ENCODE data around the gene TBC1D22A. TPM values are rescaled to one million over a fixed set of nuclear protein-coding genes. Genes with fewer than 3 reads are reported as not detected.

The TBC1D22A gene
- total RNA-seq, 1 experiment from 2014 or later: 27.6 TPM

GRCh38 chr22:46967445-46968358 is 205.3 kb downstream of the TBC1D22A start:
- no peaks in the 10 kb centered on the region for H3K27me3 Mint-ChIP-seq (ENCODE audit: unreplicated experiment)
- H3K4me1 Mint-ChIP-seq (ENCODE audit: low read depth, unreplicated experiment): no peaks in the 10 kb centered on the region
- H3K4me3 Mint-ChIP-seq (ENCODE audit: low read depth, unreplicated experiment): no peak overlapping the region
- no peak overlapping the region for H3K27ac Mint-ChIP-seq (ENCODE audit: unreplicated experiment)
- H3K36me3 Mint-ChIP-seq (ENCODE audit: insufficient read depth, unreplicated experiment): no peaks in the 10 kb centered on the region
- CTCF ChIA-PET: interaction anchor here (0.6 kb wide), 1 partner anchor 714 kb away, joined by 3 read pairs; no protein-coding TSS in a partner anchor
- BruUV-seq (replicated peaks): no TSS peak
- no peak for TF ChIP-seq CTCF (IDR thresholded peaks at IDR 0.05; ENCODE audit: unreplicated experiment)
- no peaks in the 10 kb centered on the region for H3K9me3 Mint-ChIP-seq (ENCODE audit: low read depth, unreplicated experiment)
- intact Hi-C loops (cut with micrococcal nuclease; ENCODE audit: unreplicated experiment): no loop called here
- DNase-seq: no peak

GRCh38 chr22:46968359-46968740 is 205.9 kb downstream of the TBC1D22A start:
- DNase-seq: no peak
- CTCF ChIA-PET: no interaction called here
- intact Hi-C loops (cut with micrococcal nuclease; ENCODE audit: unreplicated experiment): no loop called here
- no peak overlapping the region for H3K27ac Mint-ChIP-seq (ENCODE audit: unreplicated experiment)
- no peak for TF ChIP-seq CTCF (IDR thresholded peaks at IDR 0.05; ENCODE audit: unreplicated experiment)
- no peaks in the 10 kb centered on the region for H3K36me3 Mint-ChIP-seq (ENCODE audit: insufficient read depth, unreplicated experiment)
- no peaks in the 10 kb centered on the region for H3K27me3 Mint-ChIP-seq (ENCODE audit: unreplicated experiment)
- no peaks in the 10 kb centered on the region for H3K4me1 Mint-ChIP-seq (ENCODE audit: low read depth, unreplicated experiment)
- BruUV-seq (replicated peaks): no TSS peak
- no peak overlapping the region for H3K4me3 Mint-ChIP-seq (ENCODE audit: low read depth, unreplicated experiment)
- H3K9me3 Mint-ChIP-seq (ENCODE audit: low read depth, unreplicated experiment): no peaks in the 10 kb centered on the region

GRCh38 chr22:46968848-46969247 is 206.4 kb downstream of the TBC1D22A start:
- TF ChIP-seq CTCF (IDR thresholded peaks at IDR 0.05; ENCODE audit: unreplicated experiment): no peak
- Mint-ChIP-seq H3K27ac (ENCODE audit: unreplicated experiment) (no peak overlapping the region), H3K27me3 (ENCODE audit: unreplicated experiment) (no peaks in the 10 kb centered on the region), H3K36me3 (ENCODE audit: insufficient read depth, unreplicated experiment) (no peaks in the 10 kb centered on the region), H3K4me1 (ENCODE audit: low read depth, unreplicated experiment) (no peaks in the 10 kb centered on the region), H3K9me3 (ENCODE audit: low read depth, unreplicated experiment) (no peaks in the 10 kb centered on the region), H3K4me3 (ENCODE audit: low read depth, unreplicated experiment) (no peak overlapping the region)
- DNase-seq: no peak
- intact Hi-C loops (cut with micrococcal nuclease; ENCODE audit: unreplicated experiment): no loop called here
- BruUV-seq (replicated peaks): no TSS peak
- CTCF ChIA-PET: no interaction called here

GRCh38 chr22:46969491-46969890 is 207.0 kb downstream of the TBC1D22A start:
- H3K27me3 Mint-ChIP-seq (ENCODE audit: unreplicated experiment): no peaks in the 10 kb centered on the region
- CTCF ChIA-PET: no interaction called here

More at GRCh38 chr22:46969491-46969890, 207.0 kb downstream of the TBC1D22A start:
- no peaks in the 10 kb centered on the region for H3K9me3 Mint-ChIP-seq (ENCODE audit: low read depth, unreplicated experiment)
- H3K4me1 Mint-ChIP-seq (ENCODE audit: low read depth, unreplicated experiment): no peaks in the 10 kb centered on the region
- BruUV-seq (replicated peaks): no TSS peak
- no peak for DNase-seq
- no peak for TF ChIP-seq CTCF (IDR thresholded peaks at IDR 0.05; ENCODE audit: unreplicated experiment)
- no peak overlapping the region for H3K27ac Mint-ChIP-seq (ENCODE audit: unreplicated experiment)
- H3K4me3 Mint-ChIP-seq (ENCODE audit: low read depth, unreplicated experiment): no peak overlapping the region
- no peaks in the 10 kb centered on the region for H3K36me3 Mint-ChIP-seq (ENCODE audit: insufficient read depth, unreplicated experiment)
- intact Hi-C loops (cut with micrococcal nuclease; ENCODE audit: unreplicated experiment): no loop called here
